Measurements from ENCODE around the gene TXNDC2. TPM values are rescaled to one million over a fixed set of nuclear protein-coding genes. Genes with fewer than 3 reads are reported as not detected.
A peak's percentile ranks its signal among the peaks of the same experiment; 100 is the strongest.

The TXNDC2 gene
- 0.49 TPM for total RNA-seq

DNA sequence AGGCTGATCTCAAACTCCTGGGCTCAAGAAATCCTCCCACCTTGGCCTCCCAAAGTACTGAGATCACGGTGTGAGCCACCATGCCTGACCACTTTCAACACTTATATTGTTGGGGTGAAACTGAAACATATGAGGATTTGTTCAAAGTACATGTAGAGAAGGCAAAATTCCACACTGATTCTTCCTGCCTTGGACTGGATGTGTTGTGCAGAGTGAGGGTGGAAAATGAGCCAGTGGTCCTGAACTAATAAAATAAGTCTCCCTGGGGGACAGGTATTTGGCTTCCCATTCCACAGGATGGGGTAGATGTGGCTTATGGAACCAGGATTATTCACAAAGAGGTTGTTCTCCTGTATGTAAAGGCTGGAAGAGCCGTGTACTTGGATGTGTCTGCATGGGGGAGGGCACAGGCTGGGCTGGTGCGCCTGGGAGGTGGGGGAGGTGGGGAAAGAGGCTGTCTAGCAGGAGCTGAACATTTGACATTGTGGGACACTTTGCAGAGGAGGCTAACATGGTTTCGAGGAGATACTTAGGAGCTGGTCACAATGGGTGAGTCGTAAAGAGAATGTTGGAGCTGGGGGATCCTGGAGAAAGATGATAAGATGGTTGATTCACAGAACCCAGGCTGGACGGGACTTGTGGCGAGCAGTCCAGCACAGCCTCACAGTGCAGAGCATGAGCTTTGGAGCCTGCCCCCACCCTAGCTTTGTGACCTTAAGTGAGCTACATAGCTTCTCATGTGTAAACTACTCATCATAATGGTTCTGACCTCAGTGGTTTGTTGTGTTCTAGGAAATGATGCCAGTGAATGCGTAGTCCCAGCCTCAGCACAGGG is at the start of gene TXNDC2:
Gene TXNDC2 (plus strand): TSS at position 804 of the 835 bp plus-strand sequence. CDS start 708 bp downstream, outside the sequence.
- no peaks in the 10 kb centered on the region for H3K36me3 ChIP-seq
- intact Hi-C loops (cut with DNase I), result no loop called here
- TF ChIP-seq CTCF (IDR thresholded peaks at IDR 0.05) (no peak), POLR2AphosphoS5 (IDR thresholded peaks at IDR 0.05; ENCODE audit: insufficient read depth in 1 of 2, low read depth in 1 of 2) (no peak), POLR2A (IDR thresholded peaks at IDR 0.05) (no peak)
- no peaks in the 10 kb centered on the region for H3K9me3 ChIP-seq
- H3K27me3 ChIP-seq, result no peaks in the 10 kb centered on the region
- no peak within 1 kb of the TSS for H3K27ac ChIP-seq
- H3K4me1 ChIP-seq, result no peaks in the 10 kb centered on the region
- H3K4me3 ChIP-seq, result no peak within 1 kb of the TSS
- no peak for DNase-seq (ENCODE audit: extremely low spot score in 2 of 2)

DNA sequence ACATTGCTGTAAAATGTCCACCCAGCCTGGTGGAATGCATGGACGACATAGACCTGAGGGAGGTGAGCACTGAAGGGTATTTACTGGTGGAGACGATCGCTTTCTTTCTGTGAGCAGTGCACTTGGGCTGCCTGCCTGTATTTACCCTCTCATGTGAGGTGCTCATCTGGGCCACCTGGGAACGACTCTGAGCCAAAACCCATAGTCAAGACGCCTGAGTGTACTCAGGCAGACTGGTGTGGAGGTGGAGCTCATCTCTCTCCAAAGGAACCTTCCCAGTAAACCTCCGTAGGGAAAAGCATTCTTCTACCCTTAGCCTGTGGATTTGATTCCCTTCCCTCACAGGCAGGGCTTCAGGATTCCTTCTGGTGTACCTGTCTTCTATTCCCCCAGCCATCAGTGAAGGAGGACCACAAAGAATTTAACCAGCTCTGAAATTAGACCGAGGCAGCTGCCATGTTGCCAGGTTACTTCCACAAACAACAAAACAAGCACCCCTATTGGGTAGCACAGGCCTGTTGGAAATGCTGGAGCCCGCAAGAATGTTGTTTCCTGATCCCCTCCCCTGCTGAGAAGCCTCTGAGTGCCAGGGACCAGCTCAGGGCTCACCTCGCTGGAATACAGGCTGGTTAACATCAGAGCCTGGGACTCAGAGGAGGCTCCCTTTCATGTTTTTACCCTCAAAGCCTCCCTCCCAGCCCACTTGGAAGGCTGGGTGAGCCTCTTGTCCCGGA is 47.5 kb upstream of the TXNDC2 start:
- H3K36me3 ChIP-seq, result no peaks in the 10 kb centered on the region
- intact Hi-C loops (cut with DNase I), result no loop called here
- no peaks in the 10 kb centered on the region for H3K27me3 ChIP-seq
- TF ChIP-seq POLR2AphosphoS5 (IDR thresholded peaks at IDR 0.05; ENCODE audit: insufficient read depth in 1 of 2, low read depth in 1 of 2) (no peak), CTCF (IDR thresholded peaks at IDR 0.05) (no peak), POLR2A (IDR thresholded peaks at IDR 0.05) (no peak)
- no peak overlapping the region for H3K4me3 ChIP-seq
- peak overlapping the region; percentile 28 for H3K27ac ChIP-seq
- H3K9me3 ChIP-seq, result no peaks in the 10 kb centered on the region
- no peak for DNase-seq (ENCODE audit: extremely low spot score in 2 of 2)
- H3K4me1 ChIP-seq, result peaks cover 26% of the 10 kb centered on the region

- H3K4me3 ChIP-seq, result no peak overlapping the region
- H3K36me3 ChIP-seq, result no peaks in the 10 kb centered on the region
- no peaks in the 10 kb centered on the region for H3K9me3 ChIP-seq
- no peak overlapping the region for H3K27ac ChIP-seq
- no peaks in the 10 kb centered on the region for H3K27me3 ChIP-seq
- H3K4me1 ChIP-seq, result peaks cover 19% of the 10 kb centered on the region
- no peak for DNase-seq (ENCODE audit: extremely low spot score in 2 of 2)
- TF ChIP-seq POLR2A (IDR thresholded peaks at IDR 0.05) (no peak), POLR2AphosphoS5 (IDR thresholded peaks at IDR 0.05; ENCODE audit: insufficient read depth in 1 of 2, low read depth in 1 of 2) (no peak), CTCF (IDR thresholded peaks at IDR 0.05) (no peak)
- intact Hi-C loops (cut with DNase I), result no loop called here
Observed at GRCh38 chr18:9839211-9839610, 46.6 kb upstream of the TXNDC2 start.

DNA sequence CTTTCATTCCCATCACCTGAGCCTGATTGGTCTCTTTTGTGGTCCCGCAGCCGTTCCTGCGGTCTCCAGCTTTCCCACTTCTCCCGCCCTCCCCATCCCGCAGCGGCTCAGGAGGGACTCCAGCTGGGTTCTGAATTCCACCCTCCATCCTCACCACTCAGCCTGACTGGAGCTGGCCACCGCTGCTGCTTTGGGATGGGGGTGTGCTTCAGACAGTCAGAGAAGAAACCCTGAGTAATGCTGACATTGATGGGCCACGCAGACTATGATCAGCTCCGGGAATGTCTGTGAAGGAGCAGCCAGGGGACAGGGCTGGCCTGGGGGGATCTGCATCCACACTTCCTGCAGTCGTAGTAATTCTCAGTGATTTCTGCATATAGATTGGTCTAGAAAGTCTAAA is 45.9 kb upstream of the TXNDC2 start:
- Histone ChIP-seq H3K36me3 (no peaks in the 10 kb centered on the region), H3K27me3 (no peaks in the 10 kb centered on the region), H3K9me3 (no peaks in the 10 kb centered on the region), H3K4me3 (no peak overlapping the region), H3K4me1 (peaks cover 17% of the 10 kb centered on the region), H3K27ac (no peak overlapping the region)
- intact Hi-C loops (cut with DNase I), result loop anchor here (10.0 kb wide), 1 partner anchor 45 kb away; no protein-coding TSS in a partner anchor
- TF ChIP-seq CTCF (IDR thresholded peaks at IDR 0.05) (no peak), POLR2A (IDR thresholded peaks at IDR 0.05) (no peak), POLR2AphosphoS5 (IDR thresholded peaks at IDR 0.05; ENCODE audit: insufficient read depth in 1 of 2, low read depth in 1 of 2) (no peak)
- no peak for DNase-seq (ENCODE audit: extremely low spot score in 2 of 2)
